ENCODE measurements around the gene LRRC3.

The LRRC3 gene

DNA sequence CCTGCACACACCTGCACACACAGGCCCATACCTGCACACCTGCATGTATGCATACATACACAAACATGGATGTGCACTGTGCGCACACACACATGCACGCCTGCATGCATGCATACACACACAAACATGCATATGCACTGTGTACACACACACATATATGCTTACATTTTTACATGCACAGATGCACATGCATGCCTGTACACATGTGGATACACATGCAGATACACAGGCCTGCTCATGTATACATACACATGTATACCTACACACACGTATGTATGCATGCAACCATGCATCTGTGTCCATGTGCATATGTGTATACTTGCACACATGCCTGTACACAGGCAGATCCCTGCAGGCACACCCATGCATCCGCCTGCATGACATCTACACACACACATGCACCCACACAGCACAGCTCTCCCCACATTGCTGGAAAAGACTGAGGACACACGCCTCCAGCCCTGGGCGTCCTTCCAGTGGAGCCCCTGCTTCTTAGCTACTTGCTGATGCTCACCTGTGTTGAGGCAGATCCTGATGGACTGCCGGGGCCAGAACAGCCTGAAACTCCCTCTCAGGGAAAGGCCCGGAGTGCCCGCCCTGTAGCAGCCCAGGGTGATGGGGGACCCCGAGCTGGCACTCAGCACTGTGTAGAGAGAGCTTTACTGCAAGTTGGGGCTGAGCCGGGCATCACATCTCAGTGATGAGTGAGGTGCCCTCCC lies 56.1 kb downstream of the LRRC3 start:
- DNase-seq (ENCODE audit: low read depth) = no peak
